Endothelial cell of umbilical vein (primary cell): ENCODE data around the gene DPP6. TPM values are rescaled to one million over a fixed set of nuclear protein-coding genes. Genes with fewer than 3 reads are reported as not detected.

Experiments used
- BruUV-seq: library from RNA; stranded (reverse); fragments of 400-500 nt; replicated peaks from 2 replicates; lab custom pipeline; 2021; lab: Mats Ljungman, UMichigan
- CTCF ChIA-PET: fragments of 300-600, 350-600 bp; sonication (Branson Sonifier 250); formaldehyde crosslinking; loops from one replicate; lab custom pipeline; 2021; ENCODE audit warnings: antibody characterized with exemption, inconsistent platforms; lab: Charles Lee
- POLR2A ChIA-PET: fragments of 300-600, 350-600 bp; sonication (Branson Sonifier 250); formaldehyde crosslinking; loops from one replicate; lab custom pipeline; 2021; ENCODE audit warnings: antibody characterized with exemption, inconsistent platforms; lab: Charles Lee
- DNase-seq: peaks from one replicate; pipeline ENCODE4 v3.0.0-alpha.2; 2011; ENCODE audit warnings: low read depth, low spot score
- FAIRE-seq: peaks from 2 replicates; lab custom pipeline; 2011; peaks lifted over from hg19 to GRCh38; lab: Jason Lieb, UNC
- H2AFZ ChIP-seq: 2 replicates; pipeline ENCODE4 v1.6.0; 2012; ENCODE audit warnings: low read depth, low read length, control low read depth, inconsistent platforms
- H3K27ac ChIP-seq: 2 replicates; pipeline ENCODE4 v1.5.1; 2011; ENCODE audit warnings: low read depth, mild to moderate bottlenecking, control low read depth, low read length, moderate library complexity; ENCODE audit not compliant: insufficient read depth
- H3K27me3 ChIP-seq, 2 experiments: 2 replicates each; pipeline versions ENCODE4 v1.6.0 to v1.6.1; 2011; ENCODE audit warnings: low read length in 2 of 2, mixed read lengths in 1 of 2; ENCODE audit not compliant: control insufficient read depth in 2 of 2, insufficient read depth in 2 of 2
- H3K36me3 ChIP-seq, 2 experiments: 2 replicates in 1 of 2; 3 replicates in 1 of 2; pipeline ENCODE4 v1.5.1; 2011; ENCODE audit warnings: low read length in 2 of 2, mild to moderate bottlenecking in 1 of 2, moderate library complexity in 1 of 2; ENCODE audit not compliant: control insufficient read depth in 2 of 2, insufficient read depth in 2 of 2; ENCODE audit errors: extremely low read depth in 1 of 2
- H3K4me1 ChIP-seq: 3 replicates; pipeline ENCODE4 v1.5.1; 2011; ENCODE audit warnings: mild to moderate bottlenecking, low read length; ENCODE audit not compliant: control insufficient read depth, insufficient read depth; ENCODE audit errors: extremely low read depth
- H3K4me2 ChIP-seq: 2 replicates; pipeline ENCODE4 v1.6.1; 2011; ENCODE audit warnings: low read length, control low read depth, mixed read lengths; ENCODE audit not compliant: insufficient read depth
- H3K4me3 ChIP-seq, 3 experiments: fragments of 200-600 bp in 1 of 3; sonication (generic), shearing (Covaris generic) in 1 of 3; replicated peaks in 1 of 3; 2 replicates each; pipeline ENCODE4 v1.5.1; 2011 to 2016; ENCODE audit warnings: control low read depth in 3 of 3, low read length in 3 of 3, mild to moderate bottlenecking in 2 of 3, inconsistent platforms in 1 of 3, low read depth in 1 of 3, moderate library complexity in 1 of 3; ENCODE audit not compliant: insufficient read depth in 1 of 3
- H3K79me2 ChIP-seq: 2 replicates; pipeline ENCODE4 v1.6.0; 2012; ENCODE audit warnings: low read length, inconsistent platforms; ENCODE audit not compliant: control insufficient read depth, insufficient read depth
- H3K9ac ChIP-seq: replicated peaks from 2 replicates; pipeline ENCODE3; 2011; ENCODE audit warnings: low read length, control low read depth; ENCODE audit not compliant: insufficient read depth; ENCODE audit errors: extremely low read depth
- H3K9me1 ChIP-seq: replicated peaks from 3 replicates; pipeline ENCODE4 v1.6.0; 2011; ENCODE audit warnings: mild to moderate bottlenecking, low read length; ENCODE audit not compliant: control insufficient read depth, insufficient read depth; ENCODE audit errors: extremely low read depth
- H3K9me3 ChIP-seq: replicated peaks from 2 replicates; pipeline ENCODE4 v1.5.1; 2012; ENCODE audit warnings: low read length, inconsistent platforms; ENCODE audit not compliant: control insufficient read depth, insufficient read depth
- H4K20me1 ChIP-seq: replicated peaks from 2 replicates; pipeline ENCODE3; 2011; ENCODE audit warnings: mild to moderate bottlenecking, low read length; ENCODE audit not compliant: control insufficient read depth, insufficient read depth; ENCODE audit errors: extremely low read depth
- EZH2 ChIP-seq: IDR thresholded peaks from 2 replicates; pipeline ENCODE4 v1.6.1; 2012; ENCODE audit warnings: borderline replicate concordance, low read depth, mild to moderate bottlenecking, moderate library complexity, low read length, inconsistent platforms; ENCODE audit not compliant: severe bottlenecking
- FOS ChIP-seq: IDR thresholded peaks from 2 replicates; pipeline ENCODE4 v1.6.1; 2011; ENCODE audit warnings: mild to moderate bottlenecking, low read length, moderate library complexity, borderline replicate concordance; ENCODE audit not compliant: insufficient read depth
- GATA2 ChIP-seq: IDR thresholded peaks from 2 replicates; pipeline ENCODE4 v1.7.0; 2011; ENCODE audit warnings: low read depth, mild to moderate bottlenecking, moderate library complexity, mixed read lengths, low read length; ENCODE audit not compliant: insufficient read length, insufficient read depth
- JUN ChIP-seq: IDR thresholded peaks from 2 replicates; pipeline ENCODE4 v1.6.1; 2011; ENCODE audit warnings: borderline replicate concordance, low read depth; ENCODE audit not compliant: insufficient read length, insufficient read depth
- MYC ChIP-seq: IDR thresholded peaks from one replicate; pipeline ENCODE4 v1.6.1; 2011; ENCODE audit warnings: mild to moderate bottlenecking, low read depth, low read length
- POLR2A ChIP-seq: IDR thresholded peaks from 2 replicates; pipeline ENCODE4 v1.6.1; 2012; ENCODE audit warnings: low read depth, mild to moderate bottlenecking, control low read depth, low read length
- POLR2AphosphoS5 ChIP-seq: IDR thresholded peaks from 2 replicates; pipeline ENCODE4 v1.6.1; 2012; ENCODE audit warnings: low read depth, mild to moderate bottlenecking, control low read depth, low read length, moderate library complexity; ENCODE audit not compliant: insufficient read depth
- dilution Hi-C: fragments of 300-500 bp; cut with MboI; formaldehyde crosslinking; loops from one replicate; pipeline ENCODE4 v1.15.0; 2019; ENCODE audit warnings: low sequenced_read_pairs; ENCODE audit not compliant: extremely low pct_ligation_motif_present
- intact Hi-C: fragments of 100-400 bp; cut with micrococcal nuclease; formaldehyde crosslinking; loops from one replicate; pipeline ENCODE4 v1.10.0; 2022
- polyA plus RNA-seq, 4 experiments: library from polyadenylated mRNA; depleted of rRNA in 3 of 4; stranded (reverse) in 3 of 4; unstranded in 1 of 4; fragments of >200 nt; gene quantifications; 2 replicates each; pipeline versions ENCODE4 v1.2.1 to v1.2.3, GENCODE V29; 2011 to 2012; ENCODE audit warnings: missing spikeins in 1 of 4
- total RNA-seq: library from RNA; stranded (reverse); gene quantifications from 2 replicates; pipeline ENCODE4 v1.2.3, GENCODE V29; 2021
- TF ChIP-seq, protein P1 (sequence below): IDR thresholded peaks from 2 replicates; pipeline ENCODE4 v1.6.1; 2011; ENCODE audit not compliant: insufficient read depth, insufficient read length
- TF ChIP-seq, protein P2 (sequence below), 2 donors: IDR thresholded peaks; 1 replicate in 1 of 2; 2 replicates in 1 of 2; pipeline ENCODE4 v1.5.1; 2011; ENCODE audit warnings: low read length in 2 of 2, mild to moderate bottlenecking in 2 of 2, moderate library complexity in 2 of 2, control low read depth in 1 of 2, inconsistent platforms in 1 of 2, low read depth in 1 of 2; ENCODE audit not compliant: insufficient read depth in 1 of 2; ENCODE audit errors: extremely low read depth in 1 of 2

Gene DPP6
- total and polyA plus RNA-seq, 2 donors (not counting 3 experiments of a cell fraction or from before 2014, with no cell fraction given) = not detected

DNA sequence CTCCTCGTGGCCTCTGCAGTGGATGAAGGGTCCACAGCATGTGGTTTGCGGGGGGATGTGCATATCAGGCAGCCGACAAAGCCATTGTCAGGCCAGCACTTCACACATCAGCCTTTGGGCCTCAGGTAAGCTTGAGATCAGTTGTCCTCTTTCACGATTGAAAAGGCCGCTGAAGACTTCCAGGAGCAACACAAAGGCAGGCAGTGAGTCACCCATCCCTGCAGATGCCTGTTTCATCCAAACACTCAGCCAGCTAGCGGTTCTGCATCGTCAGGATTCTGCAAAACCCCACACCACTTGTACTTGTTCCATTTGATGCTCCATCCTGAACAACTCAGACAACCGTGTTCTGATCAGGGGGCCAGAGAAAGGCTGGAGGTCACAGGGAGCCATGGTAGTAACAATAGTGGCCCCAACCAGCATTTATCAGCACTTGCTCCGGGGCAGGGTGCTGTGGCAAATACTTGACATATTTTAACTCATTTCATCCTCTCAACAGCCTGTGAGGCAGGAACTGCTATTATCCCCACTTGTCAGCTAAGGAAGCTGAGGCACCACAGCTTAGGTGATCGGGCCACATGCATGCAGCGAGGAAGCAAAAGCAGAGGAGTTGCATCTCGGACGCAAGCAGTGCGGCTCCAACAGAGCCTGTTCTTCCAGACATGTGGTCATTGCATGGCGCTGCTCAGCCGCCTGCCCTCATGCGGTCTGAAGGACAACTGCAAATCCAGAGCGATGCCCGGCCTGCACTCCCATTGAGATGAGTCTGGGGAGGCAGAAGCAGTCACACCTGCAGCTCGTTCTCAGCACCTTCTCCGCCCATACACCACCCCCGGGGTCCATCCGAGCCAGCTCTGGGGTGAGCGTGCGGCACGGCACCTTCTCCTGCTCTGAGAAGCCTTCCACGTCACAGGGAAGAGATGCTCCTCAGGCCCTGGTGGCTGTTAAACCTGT is 805.8 kb downstream of the DPP6 start:
- H3K9me1 ChIP-seq = no peaks in the 10 kb centered on the region
- H3K27me3 ChIP-seq = no peaks in the 10 kb centered on the region
- DNase-seq (no peak), FAIRE-seq (no peak)
- dilution Hi-C loops (no loop called here), intact Hi-C loops (no loop called here)
- H3K36me3 ChIP-seq = no peaks in the 10 kb centered on the region
- no peak overlapping the region for H3K4me2 ChIP-seq
- ChIA-PET CTCF (no interaction called here), POLR2A (no interaction called here)
- no peak overlapping the region for H2AFZ ChIP-seq
- no peak overlapping the region for H3K27ac ChIP-seq
- H3K4me3 ChIP-seq = no peak overlapping the region
- BruUV-seq = no TSS peak
- H3K9me3 ChIP-seq = peaks cover 5% of the 10 kb centered on the region
- H3K9ac ChIP-seq = no peak overlapping the region
- TF ChIP-seq, protein P1, sequence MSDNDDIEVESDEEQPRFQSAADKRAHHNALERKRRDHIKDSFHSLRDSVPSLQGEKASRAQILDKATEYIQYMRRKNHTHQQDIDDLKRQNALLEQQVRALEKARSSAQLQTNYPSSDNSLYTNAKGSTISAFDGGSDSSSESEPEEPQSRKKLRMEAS = no peak
- TF ChIP-seq FOS (no peak), JUN (no peak), POLR2AphosphoS5 (no peak), GATA2 (no peak), POLR2A (no peak), MYC (no peak), EZH2 (no peak)
- TF ChIP-seq, protein P2, sequence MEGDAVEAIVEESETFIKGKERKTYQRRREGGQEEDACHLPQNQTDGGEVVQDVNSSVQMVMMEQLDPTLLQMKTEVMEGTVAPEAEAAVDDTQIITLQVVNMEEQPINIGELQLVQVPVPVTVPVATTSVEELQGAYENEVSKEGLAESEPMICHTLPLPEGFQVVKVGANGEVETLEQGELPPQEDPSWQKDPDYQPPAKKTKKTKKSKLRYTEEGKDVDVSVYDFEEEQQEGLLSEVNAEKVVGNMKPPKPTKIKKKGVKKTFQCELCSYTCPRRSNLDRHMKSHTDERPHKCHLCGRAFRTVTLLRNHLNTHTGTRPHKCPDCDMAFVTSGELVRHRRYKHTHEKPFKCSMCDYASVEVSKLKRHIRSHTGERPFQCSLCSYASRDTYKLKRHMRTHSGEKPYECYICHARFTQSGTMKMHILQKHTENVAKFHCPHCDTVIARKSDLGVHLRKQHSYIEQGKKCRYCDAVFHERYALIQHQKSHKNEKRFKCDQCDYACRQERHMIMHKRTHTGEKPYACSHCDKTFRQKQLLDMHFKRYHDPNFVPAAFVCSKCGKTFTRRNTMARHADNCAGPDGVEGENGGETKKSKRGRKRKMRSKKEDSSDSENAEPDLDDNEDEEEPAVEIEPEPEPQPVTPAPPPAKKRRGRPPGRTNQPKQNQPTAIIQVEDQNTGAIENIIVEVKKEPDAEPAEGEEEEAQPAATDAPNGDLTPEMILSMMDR (IDR thresholded peaks at IDR 0.05; ENCODE audit: extremely low read depth in 1 of 2, insufficient read depth in 1 of 2, low read depth in 1 of 2, low read length in 2 of 2) = no peak
- no peaks in the 10 kb centered on the region for H3K79me2 ChIP-seq
- no peaks in the 10 kb centered on the region for H4K20me1 ChIP-seq
- no peaks in the 10 kb centered on the region for H3K4me1 ChIP-seq
